Sigmoid colon (tissue), 4 donors: ENCODE measurements around the gene SIRT6.

ENCODE experiments used
- POLR2AphosphoS5 ChIP-seq, 4 donors: sonication (generic); formaldehyde crosslinking; IDR thresholded peaks; one replicate each; pipeline ENCODE4 v1.6.1; 2017; ENCODE audit warnings: antibody characterized with exemption in 4 of 4
- TF ChIP-seq, protein P1 (sequence below), 4 experiments: fragments of 450-650 bp in 3 of 4; fragments of 200-600 bp in 1 of 4; IDR thresholded peaks; one replicate each; pipeline ENCODE4 v1.5.1; 2016 to 2019; ENCODE audit warnings: antibody characterized with exemption in 4 of 4, mild to moderate bottlenecking in 3 of 4, moderate library complexity in 2 of 4

GRCh38 chr19:4177146-4177545, 5.2 kb downstream of the SIRT6 start:
- no peak for TF ChIP-seq POLR2AphosphoS5 (IDR thresholded peaks at IDR 0.05)
- TF ChIP-seq, protein P1, sequence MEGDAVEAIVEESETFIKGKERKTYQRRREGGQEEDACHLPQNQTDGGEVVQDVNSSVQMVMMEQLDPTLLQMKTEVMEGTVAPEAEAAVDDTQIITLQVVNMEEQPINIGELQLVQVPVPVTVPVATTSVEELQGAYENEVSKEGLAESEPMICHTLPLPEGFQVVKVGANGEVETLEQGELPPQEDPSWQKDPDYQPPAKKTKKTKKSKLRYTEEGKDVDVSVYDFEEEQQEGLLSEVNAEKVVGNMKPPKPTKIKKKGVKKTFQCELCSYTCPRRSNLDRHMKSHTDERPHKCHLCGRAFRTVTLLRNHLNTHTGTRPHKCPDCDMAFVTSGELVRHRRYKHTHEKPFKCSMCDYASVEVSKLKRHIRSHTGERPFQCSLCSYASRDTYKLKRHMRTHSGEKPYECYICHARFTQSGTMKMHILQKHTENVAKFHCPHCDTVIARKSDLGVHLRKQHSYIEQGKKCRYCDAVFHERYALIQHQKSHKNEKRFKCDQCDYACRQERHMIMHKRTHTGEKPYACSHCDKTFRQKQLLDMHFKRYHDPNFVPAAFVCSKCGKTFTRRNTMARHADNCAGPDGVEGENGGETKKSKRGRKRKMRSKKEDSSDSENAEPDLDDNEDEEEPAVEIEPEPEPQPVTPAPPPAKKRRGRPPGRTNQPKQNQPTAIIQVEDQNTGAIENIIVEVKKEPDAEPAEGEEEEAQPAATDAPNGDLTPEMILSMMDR (IDR thresholded peaks at IDR 0.05) = no peak
